NCI-H2196 treated with DMSO at 0.1 percent for 48 hours (cell line): ENCODE results near the gene ITIH3.

Experiments
- DNase-seq: peaks from one replicate; lab custom pipeline; 2025; ENCODE audit not compliant: unreplicated experiment; lab: John Stamatoyannopoulos, UW

ITIH3 gene

GRCh38 chr3:52822363-52822762 lies 27.8 kb downstream of the ITIH3 start:
- DNase-seq = no peak

GRCh38 chr3:52824037-52824436 lies 29.4 kb downstream of the ITIH3 start:
- DNase-seq = no peak

GRCh38 chr3:52827441-52827840 lies 32.8 kb downstream of the ITIH3 start:
- no peak for DNase-seq

- DNase-seq = no peak
Observed at GRCh38 chr3:52827866-52828376, 33.3 kb downstream of the ITIH3 start.

- DNase-seq = no peak
Observed at GRCh38 chr3:52829482-52829881, 34.9 kb downstream of the ITIH3 start.

- DNase-seq = no peak
Observed at GRCh38 chr3:52829906-52830463, 35.4 kb downstream of the ITIH3 start.

- no peak for DNase-seq
Observed at GRCh38 chr3:52830535-52831258, 36.1 kb downstream of the ITIH3 start, which contains the start of gene ITIH4. TSS of gene ITIH4 (minus strand) at chr3:52830672. CDS start at chr3:52830642, 30 bp downstream.

- no peak for DNase-seq
Observed at GRCh38 chr3:52831500-52832301, 37.1 kb downstream of the ITIH3 start.

GRCh38 chr3:52833202-52833601 lies 38.6 kb downstream of the ITIH3 start:
- no peak for DNase-seq

- DNase-seq = no peak
Observed at GRCh38 chr3:52834871-52835501, 40.4 kb downstream of the ITIH3 start, which contains the start of gene MUSTN1. TSS of gene MUSTN1 (minus strand) at chr3:52835019. CDS start at chr3:52834948, 71 bp downstream.

- no peak for DNase-seq
Observed at GRCh38 chr3:52835766-52836470, 41.3 kb downstream of the ITIH3 start.

- no peak for DNase-seq
Observed at GRCh38 chr3:52836471-52836845, 41.9 kb downstream of the ITIH3 start.

GRCh38 chr3:52836986-52837385 lies 42.4 kb downstream of the ITIH3 start:
- DNase-seq = no peak

GRCh38 chr3:52838561-52839267 lies 44.1 kb downstream of the ITIH3 start:
- DNase-seq = no peak

- no peak for DNase-seq
Observed at GRCh38 chr3:52839268-52839575, 44.6 kb downstream of the ITIH3 start.

- DNase-seq = no peak
Observed at GRCh38 chr3:52839892-52840545, 45.4 kb downstream of the ITIH3 start.

GRCh38 chr3:52841211-52841980 lies 46.8 kb downstream of the ITIH3 start:
- no peak for DNase-seq

GRCh38 chr3:52841981-52842340 lies 47.4 kb downstream of the ITIH3 start:
- no peak for DNase-seq

- no peak for DNase-seq
Observed at GRCh38 chr3:52842424-52842823, 47.8 kb downstream of the ITIH3 start.
